HG03521 (cell line): ENCODE measurements around the gene CHAF1B.
A peak's percentile ranks its signal among the peaks of the same experiment; 100 is the strongest.
"Not testable (repeated sequence)": the region's sequence is repeated elsewhere in the genome, so short reads cannot be mapped to it uniquely, and the experiment has no call there.

ENCODE experiments used
- ATAC-seq: cut with Tn5 transposase; IDR thresholded peaks from one replicate; pipeline ENCODE4 v1.9.1; 2021; ENCODE audit warnings: mild to moderate bottlenecking, moderate library complexity; ENCODE audit not compliant: unreplicated experiment

CHAF1B gene

GRCh38 chr21:36385233-36386030 is at the start of gene CHAF1B:
Gene CHAF1B (plus strand): TSS chr21:36385392. CDS start chr21:36386137, 745 bp downstream.
- peak; percentile 92 for ATAC-seq

GRCh38 chr21:36337099-36337509 is 48.1 kb upstream of the CHAF1B start:
- no peak for ATAC-seq

- no peak for ATAC-seq
Observed at GRCh38 chr21:36338975-36339374, 46.2 kb upstream of the CHAF1B start.

- ATAC-seq: not testable (repeated sequence)
Observed at GRCh38 chr21:36342581-36342980, 42.6 kb upstream of the CHAF1B start.

- no peak for ATAC-seq
Observed at GRCh38 chr21:36344931-36345330, 40.3 kb upstream of the CHAF1B start.

GRCh38 chr21:36347278-36347961 is 37.8 kb upstream of the CHAF1B start:
- ATAC-seq: no peak

GRCh38 chr21:36347962-36348328 is 37.2 kb upstream of the CHAF1B start:
- ATAC-seq: no peak

GRCh38 chr21:36349315-36349714 is 35.9 kb upstream of the CHAF1B start:
- no peak for ATAC-seq

- no peak for ATAC-seq
Observed at GRCh38 chr21:36350282-36350910, 34.8 kb upstream of the CHAF1B start.

GRCh38 chr21:36354918-36355680 is 30.1 kb upstream of the CHAF1B start:
- ATAC-seq: no peak

- no peak for ATAC-seq
Observed at GRCh38 chr21:36355868-36356267, 29.3 kb upstream of the CHAF1B start.

GRCh38 chr21:36359185-36359584 is 26.0 kb upstream of the CHAF1B start:
- ATAC-seq: no peak

- ATAC-seq: no peak
Observed at GRCh38 chr21:36369064-36369685, 16.0 kb upstream of the CHAF1B start.

GRCh38 chr21:36375994-36376393 is 9.2 kb upstream of the CHAF1B start:
- no peak for ATAC-seq

- ATAC-seq: no peak
Observed at GRCh38 chr21:36377391-36377842, 7.8 kb upstream of the CHAF1B start.

- no peak for ATAC-seq
Observed at GRCh38 chr21:36379251-36379650, 5.9 kb upstream of the CHAF1B start.

- no peak for ATAC-seq
Observed at GRCh38 chr21:36381841-36382589, 3.2 kb upstream of the CHAF1B start.

GRCh38 chr21:36382722-36383121 is 2.5 kb upstream of the CHAF1B start:
- not testable (repeated sequence) for ATAC-seq

- ATAC-seq: peak; percentile 8
Observed at GRCh38 chr21:36384885-36385232, 333 bp upstream of the CHAF1B start.
